ENCODE measurements around the gene PARD3B.

GRCh38 chr2:205540036-205540435 lies 994.8 kb downstream of the PARD3B start:
- TF ChIP-seq POLR2A (IDR thresholded peaks at IDR 0.05; ENCODE audit: low read length) (no peak), GATA1 (IDR thresholded peaks at IDR 0.05; ENCODE audit: low read depth, low read length) (no peak)

Data from erythroblast (primary cell).